Neural cell (in vitro differentiated cells): ENCODE data around the gene CNKSR1. TPM values are rescaled to one million over a fixed set of nuclear protein-coding genes. Genes with fewer than 3 reads are reported as not detected.

ENCODE experiments used
- H2AFZ ChIP-seq: fragments of 200-600, 300-800 bp; sonication (generic), shearing (Covaris generic); 2 replicates; pipeline ENCODE4 v1.6.0; 2014; ENCODE audit warnings: low read depth, mild to moderate bottlenecking, antibody characterized with exemption, low read length, moderate library complexity
- H3F3A ChIP-seq: fragments of 200-600 bp; shearing (Covaris generic); 2 replicates; pipeline ENCODE4 v1.6.1; 2016; ENCODE audit warnings: mild to moderate bottlenecking, moderate library complexity, mixed read lengths, antibody characterized with exemption, low read length; ENCODE audit not compliant: insufficient read depth, poor library complexity, severe bottlenecking
- H3K27ac ChIP-seq: fragments of 200-600, 300-800 bp; sonication (generic), shearing (Covaris generic); 2 replicates; pipeline ENCODE4 v1.5.1; 2014; ENCODE audit warnings: mild to moderate bottlenecking, low read length, moderate library complexity
- H3K27me3 ChIP-seq: fragments of 300-800, 200-600 bp; sonication (generic), shearing (Covaris generic); 2 replicates; pipeline ENCODE4 v1.6.0; 2014; ENCODE audit warnings: mild to moderate bottlenecking, low read depth, low read length, moderate library complexity; ENCODE audit not compliant: insufficient read depth
- H3K36me3 ChIP-seq: fragments of 300-800, 200-600 bp; sonication (generic), shearing (Covaris generic); 2 replicates; pipeline ENCODE4 v1.5.1; 2014; ENCODE audit warnings: mild to moderate bottlenecking, antibody characterized with exemption, low read length, moderate library complexity; ENCODE audit not compliant: insufficient read depth
- H3K4me2 ChIP-seq: fragments of 300-800, 200-600 bp; sonication (generic), shearing (Covaris generic); 2 replicates; pipeline ENCODE4 v1.6.0; 2014; ENCODE audit warnings: mild to moderate bottlenecking, low read length
- H3K4me3 ChIP-seq: fragments of 300-800, 200-600 bp; sonication (generic), shearing (Covaris generic); 2 replicates; pipeline ENCODE4 v1.5.1; 2014; ENCODE audit warnings: mild to moderate bottlenecking, low read length, moderate library complexity
- H3K79me2 ChIP-seq: fragments of 200-600 bp; shearing (Covaris generic); replicated peaks from 2 replicates; pipeline ENCODE4 v1.6.0; 2014; ENCODE audit warnings: mild to moderate bottlenecking, low read length, moderate library complexity; ENCODE audit not compliant: insufficient read depth
- H3K9ac ChIP-seq: fragments of 300-800, 200-600 bp; sonication (generic), shearing (Covaris generic); 2 replicates; pipeline ENCODE4 v1.6.1; 2016; ENCODE audit warnings: mild to moderate bottlenecking, low read length, mixed read lengths
- H3K9me2 ChIP-seq: fragments of 200-600 bp; shearing (Covaris generic); 2 replicates; pipeline ENCODE4 v1.6.1; 2016; ENCODE audit warnings: mild to moderate bottlenecking, low read length, mixed read lengths; ENCODE audit not compliant: insufficient read depth
- H3K9me3 ChIP-seq: fragments of 200-600, 300-800 bp; sonication (generic), shearing (Covaris generic); 2 replicates; pipeline ENCODE4 v1.6.1; 2016; ENCODE audit warnings: mild to moderate bottlenecking, mixed run types, low read length, moderate library complexity, mixed read lengths
- H4K20me1 ChIP-seq: fragments of 200-600 bp; shearing (Covaris generic); 2 replicates; pipeline ENCODE4 v1.6.1; 2016; ENCODE audit warnings: mild to moderate bottlenecking, mixed run types; ENCODE audit not compliant: insufficient read depth
- CTCF ChIP-seq: fragments of 450-650 bp; IDR thresholded peaks from 2 replicates; pipeline ENCODE4 v1.5.1; 2014; ENCODE audit warnings: antibody characterized with exemption, mild to moderate bottlenecking, moderate library complexity; ENCODE audit not compliant: poor library complexity, severe bottlenecking
- EP300 ChIP-seq: fragments of 450-650 bp; conservative IDR thresholded peaks from 2 replicates; pipeline ENCODE4 v1.6.1; 2014; ENCODE audit warnings: antibody characterized with exemption, mild to moderate bottlenecking, moderate library complexity; ENCODE audit not compliant: poor library complexity, severe bottlenecking
- EZH2 ChIP-seq: fragments of 200-600, 300-800 bp; shearing (Covaris generic), sonication (generic); IDR thresholded peaks from 2 replicates; pipeline ENCODE4 v1.6.1; 2014; ENCODE audit warnings: antibody characterized with exemption, low read length, borderline replicate concordance, mild to moderate bottlenecking; ENCODE audit not compliant: insufficient read depth, poor library complexity, severe bottlenecking
- MXI1 ChIP-seq: fragments of 450-650 bp; conservative IDR thresholded peaks from 2 replicates; pipeline ENCODE4 v1.6.1; 2014; ENCODE audit warnings: antibody characterized with exemption, mild to moderate bottlenecking; ENCODE audit not compliant: poor library complexity, severe bottlenecking
- POLR2AphosphoS5 ChIP-seq: IDR thresholded peaks from 2 replicates; pipeline ENCODE4 v1.6.1; 2012
- RAD21 ChIP-seq: fragments of 450-650 bp; conservative IDR thresholded peaks from 2 replicates; pipeline ENCODE4 v1.6.1; 2014; ENCODE audit warnings: antibody characterized with exemption, mild to moderate bottlenecking, moderate library complexity
- REST ChIP-seq: IDR thresholded peaks from 2 replicates; pipeline ENCODE4 v1.6.1; 2012; ENCODE audit warnings: borderline replicate concordance
- SMC3 ChIP-seq: fragments of 450-650 bp; conservative IDR thresholded peaks from 2 replicates; pipeline ENCODE4 v1.6.1; 2014; ENCODE audit warnings: antibody characterized with exemption, mild to moderate bottlenecking, moderate library complexity; ENCODE audit not compliant: poor library complexity
- TAF1 ChIP-seq: IDR thresholded peaks from 2 replicates; pipeline ENCODE4 v1.6.1; 2012; ENCODE audit warnings: low read depth
- polyA plus RNA-seq: library from polyadenylated mRNA; depleted of rRNA; stranded (reverse); fragments of >200 nt; gene quantifications from 2 replicates; pipeline ENCODE4 v1.2.3, GENCODE V29; 2014

CNKSR1 gene
- polyA plus RNA-seq, 1 donor from 2014 or later: 7.8 TPM

GRCh38 chr1:26180010-26180506, 2.8 kb downstream of the CNKSR1 start:
- Histone ChIP-seq H3K9ac (no peak overlapping the region), H3K4me2 (no peak overlapping the region), H3K9me3 (no peaks in the 10 kb centered on the region), H3K79me2 (no peaks in the 10 kb centered on the region), H4K20me1 (no peaks in the 10 kb centered on the region), H3F3A (no peaks in the 10 kb centered on the region), H3K4me3 (no peak overlapping the region), H3K36me3 (no peaks in the 10 kb centered on the region), H3K9me2 (no peaks in the 10 kb centered on the region), H3K27ac (no peak overlapping the region), H3K27me3 (no peaks in the 10 kb centered on the region), H2AFZ (no peak overlapping the region)
- TF ChIP-seq MXI1: no peak
- TF ChIP-seq CTCF: no peak
- TF ChIP-seq RAD21: no peak
- no peak for TF ChIP-seq REST
- TF ChIP-seq EZH2: no peak
- TF ChIP-seq TAF1: no peak
- TF ChIP-seq POLR2AphosphoS5: no peak
- TF ChIP-seq SMC3: no peak
- TF ChIP-seq EP300: no peak

GRCh38 chr1:26181586-26182382, 4.5 kb downstream of the CNKSR1 start:
- H3K4me2 ChIP-seq: no peak overlapping the region
- H3K9me2 ChIP-seq: no peaks in the 10 kb centered on the region
- H3K9ac ChIP-seq: no peak overlapping the region
- H3K9me3 ChIP-seq: no peaks in the 10 kb centered on the region
- no peaks in the 10 kb centered on the region for H3F3A ChIP-seq
- no peaks in the 10 kb centered on the region for H3K27me3 ChIP-seq
- no peaks in the 10 kb centered on the region for H3K79me2 ChIP-seq
- H4K20me1 ChIP-seq: no peaks in the 10 kb centered on the region
- no peaks in the 10 kb centered on the region for H3K36me3 ChIP-seq
- H2AFZ ChIP-seq: no peak overlapping the region
- no peak overlapping the region for H3K27ac ChIP-seq
- H3K4me3 ChIP-seq: no peak overlapping the region
- TF ChIP-seq RAD21 (no peak), TAF1 (no peak), CTCF (no peak), EZH2 (no peak), MXI1 (no peak), SMC3 (no peak), EP300 (no peak), REST (no peak)
